HUES64 (cell line): ENCODE data around the gene KCNT2.
A peak's percentile ranks its signal among the peaks of the same experiment; 100 is the strongest.

Experiments
- H3K27ac ChIP-seq: 2 replicates; pipeline ENCODE4 v1.7.0; 2013; ENCODE audit warnings: low read depth, low read length, inconsistent platforms
- H3K27me3 ChIP-seq: 2 replicates; pipeline ENCODE4 v1.6.1; 2013; ENCODE audit warnings: mild to moderate bottlenecking, low read length; ENCODE audit not compliant: insufficient read depth
- H3K36me3 ChIP-seq: 2 replicates; pipeline ENCODE4 v1.6.1; 2013; ENCODE audit warnings: mild to moderate bottlenecking, low read length; ENCODE audit not compliant: insufficient read depth
- H3K4me1 ChIP-seq: 2 replicates; pipeline ENCODE4 v1.6.1; 2013; ENCODE audit warnings: mild to moderate bottlenecking, low read length, moderate library complexity; ENCODE audit not compliant: insufficient read depth
- H3K4me3 ChIP-seq: 2 replicates; pipeline ENCODE4 v1.5.1; 2013; ENCODE audit warnings: mild to moderate bottlenecking, low read length, moderate library complexity
- H3K9ac ChIP-seq: 2 replicates; pipeline ENCODE4 v1.6.1; 2013; ENCODE audit warnings: mild to moderate bottlenecking, low read depth, low read length
- H3K9me3 ChIP-seq: 2 replicates; pipeline ENCODE4 v1.6.1; 2013; ENCODE audit warnings: low read depth, low read length; ENCODE audit not compliant: insufficient read depth
- WGBS: fragments of 150-250, 120-280 bp; methylation state at CpG from one replicate; pipeline ENCODE4 v1.1.7; 2013; ENCODE audit warnings: missing lambda C conversion rate; 5-methylcytosine and 5-hydroxymethylcytosine counted together

The KCNT2 gene

DNA sequence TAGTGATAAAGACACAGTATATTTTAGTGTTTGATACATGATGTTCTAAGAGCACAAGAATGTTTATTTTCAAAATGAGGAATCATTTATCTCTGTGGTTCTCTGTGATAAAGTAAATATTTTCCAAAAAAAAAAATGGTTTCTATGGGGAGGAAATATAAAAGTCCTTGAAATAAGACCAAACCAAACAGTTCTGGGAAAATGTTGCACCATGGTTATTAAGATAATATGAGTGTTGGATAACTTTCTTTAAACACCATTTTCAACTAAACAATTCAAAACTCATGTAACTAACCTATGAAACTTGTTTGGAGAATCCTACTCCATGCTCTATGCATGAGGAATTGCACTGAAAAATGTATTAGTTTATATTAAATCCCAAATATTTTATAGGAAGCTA lies 184.6 kb downstream of the KCNT2 start:
- H3K9ac ChIP-seq, result no peak overlapping the region
- H3K9me3 ChIP-seq, result no peaks in the 10 kb centered on the region
- H3K4me1 ChIP-seq, result 0 out of 2 replicates have a peak, but pooled peaks cover 5% of the 10 kb centered on the region
- no peaks in the 10 kb centered on the region for H3K27me3 ChIP-seq
- H3K36me3 ChIP-seq, result peaks cover 26% of the 10 kb centered on the region
- no peak overlapping the region for H3K27ac ChIP-seq
- no peak overlapping the region for H3K4me3 ChIP-seq

DNA sequence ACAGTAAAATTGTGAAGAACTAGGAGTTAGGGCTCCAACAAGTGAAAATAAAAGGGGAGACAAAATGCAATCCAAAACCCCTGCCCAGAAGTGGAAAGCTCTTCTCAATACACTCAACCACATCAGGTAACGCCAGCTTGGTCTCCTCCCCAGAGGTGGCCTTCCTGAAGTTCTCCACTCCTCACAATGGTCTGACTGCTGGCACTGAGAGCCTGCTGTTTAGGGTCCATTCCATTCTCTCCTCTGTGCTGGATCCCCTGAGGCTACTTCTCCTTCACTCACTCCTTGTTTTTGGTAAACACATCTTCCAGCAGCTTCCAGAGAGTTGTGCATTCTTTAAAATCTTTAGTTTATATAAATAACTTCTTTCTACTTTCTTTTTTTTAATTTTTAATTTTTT lies 189.5 kb downstream of the KCNT2 start:
- Histone ChIP-seq H3K27me3 (no peaks in the 10 kb centered on the region), H3K36me3 (peaks cover 4% of the 10 kb centered on the region), H3K27ac (no peak overlapping the region), H3K4me3 (no peak overlapping the region), H3K9ac (no peak overlapping the region), H3K4me1 (0 out of 2 replicates have a peak, but pooled peaks cover 5% of the 10 kb centered on the region), H3K9me3 (no peaks in the 10 kb centered on the region)
- WGBS, result 93% methylated on average over 1 of the region's 1 CpG

DNA sequence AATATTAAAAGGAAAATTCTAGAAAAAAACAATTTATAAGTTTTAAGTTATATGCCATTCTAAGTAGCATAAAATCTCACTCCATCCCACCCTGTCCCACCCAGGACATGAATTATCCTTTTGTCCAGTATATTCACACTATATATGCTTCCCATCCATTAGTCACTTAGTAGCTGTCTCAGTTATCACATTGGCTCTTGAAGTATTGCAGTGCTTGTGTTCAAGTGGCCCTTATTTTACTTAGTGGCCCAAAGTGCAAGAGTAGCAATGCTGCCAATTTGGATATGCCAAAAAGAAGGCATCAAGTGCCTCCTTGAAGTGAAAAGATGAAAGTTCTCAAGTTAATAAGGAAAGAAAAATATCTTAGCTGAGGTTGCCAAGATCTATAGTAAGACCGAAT lies 192.3 kb downstream of the KCNT2 start:
- H3K9ac ChIP-seq, result no peak overlapping the region
- no peak overlapping the region for H3K27ac ChIP-seq
- H3K36me3 ChIP-seq, result no peaks in the 10 kb centered on the region; the same call in 1 of the 2 replicates
- H3K4me3 ChIP-seq, result no peak overlapping the region
- WGBS, result 90% methylated on average over 1 of the region's 1 CpG
- H3K4me1 ChIP-seq, result no peaks in the 10 kb centered on the region
- no peaks in the 10 kb centered on the region for H3K9me3 ChIP-seq
- H3K27me3 ChIP-seq, result no peaks in the 10 kb centered on the region

DNA sequence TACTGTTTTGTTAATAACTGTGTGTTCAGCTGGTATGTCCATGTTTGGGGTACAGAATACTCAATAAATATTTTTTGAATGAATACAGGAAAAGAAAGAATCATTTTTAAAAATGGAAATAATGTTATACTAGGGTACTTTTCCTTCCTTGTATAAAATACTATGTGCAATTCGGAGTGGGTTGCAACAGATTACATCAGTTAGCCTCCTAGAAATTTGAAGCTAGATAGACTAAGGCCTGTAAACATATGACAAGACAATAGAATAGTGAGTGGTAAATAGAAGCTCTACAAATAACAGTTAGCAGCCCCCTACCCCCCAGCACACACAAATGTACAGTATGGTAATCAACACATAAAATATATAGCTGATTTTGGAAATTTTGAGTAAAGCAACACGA lies 195.9 kb downstream of the KCNT2 start:
- Histone ChIP-seq H3K36me3 (no peaks in the 10 kb centered on the region), H3K9ac (no peak overlapping the region), H3K4me1 (peaks cover 6% of the 10 kb centered on the region; the same call in 1 of the 2 replicates), H3K4me3 (no peak overlapping the region), H3K27me3 (no peaks in the 10 kb centered on the region), H3K27ac (no peak overlapping the region), H3K9me3 (no peaks in the 10 kb centered on the region)
- 100% methylated on average over 1 of the region's 2 CpGs for WGBS

DNA sequence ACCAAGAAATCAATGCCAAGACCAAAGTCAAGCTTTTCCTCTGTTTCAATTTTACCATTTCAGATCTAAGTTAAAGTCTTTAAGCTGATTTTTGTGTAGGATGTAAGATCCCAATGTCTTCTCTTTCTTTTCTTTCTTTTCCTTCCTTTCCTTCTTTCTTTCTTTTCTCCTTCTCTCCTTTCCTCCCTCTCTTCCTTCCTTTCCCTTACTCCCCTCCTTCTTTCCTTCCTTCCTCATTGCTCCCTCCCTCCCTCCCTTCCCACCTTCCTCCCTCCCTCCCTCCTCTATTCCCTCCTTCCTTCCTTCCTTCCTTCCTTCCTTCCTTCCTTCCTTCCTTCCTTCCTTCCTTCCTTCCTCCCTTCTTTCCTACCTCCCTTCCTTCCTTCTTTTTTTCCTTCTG lies 197.5 kb downstream of the KCNT2 start:
- no peaks in the 10 kb centered on the region for H3K9me3 ChIP-seq
- H3K4me3 ChIP-seq, result no peak overlapping the region
- no peak overlapping the region for H3K27ac ChIP-seq
- H3K27me3 ChIP-seq, result no peaks in the 10 kb centered on the region
- H3K4me1 ChIP-seq, result peaks cover 6% of the 10 kb centered on the region; the same call in 1 of the 2 replicates
- no peak overlapping the region for H3K9ac ChIP-seq
- H3K36me3 ChIP-seq, result no peaks in the 10 kb centered on the region

DNA sequence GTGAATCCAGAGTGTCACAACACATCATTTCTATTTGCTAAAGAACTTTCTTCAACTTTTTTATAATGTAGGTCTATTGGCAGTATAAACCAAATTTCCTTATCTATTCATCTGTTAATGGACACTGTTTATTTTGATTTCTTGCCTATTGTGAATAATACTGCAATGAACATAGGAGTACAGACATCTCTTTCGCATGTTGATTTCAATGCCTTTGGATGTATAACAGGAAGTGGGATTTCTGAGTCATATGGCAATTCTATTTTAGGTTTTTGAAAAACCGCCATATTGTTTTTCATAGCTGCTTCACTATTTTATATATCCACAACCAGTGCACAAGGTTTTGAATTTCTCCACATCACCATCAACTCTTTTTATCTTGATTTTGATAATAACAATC lies 198.7 kb downstream of the KCNT2 start:
- peaks cover 6% of the 10 kb centered on the region; the same call in 1 of the 2 replicates for H3K4me1 ChIP-seq

DNA sequence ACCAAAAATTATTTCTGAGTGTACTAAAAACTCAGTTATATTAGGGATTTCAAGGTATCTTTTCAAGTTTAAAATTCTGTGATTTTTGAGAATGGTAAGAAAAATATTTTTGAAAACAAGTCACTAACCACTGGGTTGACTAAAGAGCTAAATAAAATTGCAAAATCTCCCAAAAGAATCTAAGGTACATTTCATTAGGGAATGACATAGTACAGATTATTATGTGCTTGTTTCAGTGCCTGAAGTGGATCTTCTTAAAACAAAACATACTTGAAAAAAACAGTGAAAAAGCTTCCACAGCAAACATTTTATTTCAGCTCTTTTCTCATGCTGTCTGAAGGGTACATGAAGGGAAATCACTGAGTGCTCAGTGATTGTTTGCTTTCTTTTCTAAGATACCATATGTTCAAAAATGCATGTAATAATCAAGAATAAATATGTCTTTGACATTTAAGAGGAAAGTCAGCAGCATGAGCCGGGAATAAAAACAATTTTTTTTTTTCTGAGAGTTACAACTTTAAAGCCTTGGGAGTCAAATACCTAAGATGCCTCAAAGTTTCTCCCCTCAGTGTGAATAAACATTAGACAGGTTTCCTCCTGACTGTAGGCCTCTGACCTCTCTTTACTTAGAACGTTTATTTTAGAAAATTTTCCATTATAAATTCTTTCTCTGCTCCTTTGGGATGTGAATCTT lies 200.7 kb downstream of the KCNT2 start:
- no peaks in the 10 kb centered on the region for H3K36me3 ChIP-seq
- no peak overlapping the region for H3K4me3 ChIP-seq
- 0 out of 2 replicates have a peak overlapping the region, but pooled peaks have one; percentile 36 for H3K27ac ChIP-seq
- H3K4me1 ChIP-seq, result peaks cover 6% of the 10 kb centered on the region; the same call in 1 of the 2 replicates
- WGBS, result 60% methylated on average over 2 of the region's 2 CpGs
- H3K27me3 ChIP-seq, result no peaks in the 10 kb centered on the region
- H3K9ac ChIP-seq, result no peak overlapping the region
- no peaks in the 10 kb centered on the region for H3K9me3 ChIP-seq

More for the DNA sequence above, 198.7 kb downstream of the KCNT2 start:
- Histone ChIP-seq H3K4me3 (no peak overlapping the region), H3K9me3 (no peaks in the 10 kb centered on the region), H3K27me3 (no peaks in the 10 kb centered on the region), H3K36me3 (no peaks in the 10 kb centered on the region), H3K9ac (no peak overlapping the region), H3K27ac (no peak overlapping the region)
- 95% methylated on average over 2 of the region's 2 CpGs for WGBS

DNA sequence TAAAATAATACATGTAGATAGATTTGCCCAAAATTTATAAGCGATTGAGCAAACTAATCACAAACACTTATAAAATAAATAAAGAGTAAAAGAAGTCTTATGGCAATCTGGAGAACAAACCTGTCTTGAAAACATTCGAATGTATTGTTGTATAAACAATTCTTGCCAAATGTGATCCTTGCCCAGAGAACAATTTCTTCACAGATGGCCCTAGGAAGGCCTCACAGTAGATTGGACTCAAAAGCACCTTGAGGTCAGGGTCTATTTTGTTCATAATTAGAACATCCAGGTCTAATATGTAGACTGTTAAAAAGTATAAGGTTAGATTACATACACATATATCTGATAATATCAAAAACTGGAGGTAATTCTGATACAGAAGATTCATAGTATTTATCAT lies 202.4 kb downstream of the KCNT2 start:
- Histone ChIP-seq H3K9me3 (no peaks in the 10 kb centered on the region), H3K4me3 (no peak overlapping the region), H3K36me3 (no peaks in the 10 kb centered on the region), H3K4me1 (peaks cover 15% of the 10 kb centered on the region; the same call in 1 of the 2 replicates), H3K27ac (no peak overlapping the region), H3K27me3 (no peaks in the 10 kb centered on the region), H3K9ac (no peak overlapping the region)
- WGBS, result 96% methylated on average over 1 of the region's 2 CpGs

DNA sequence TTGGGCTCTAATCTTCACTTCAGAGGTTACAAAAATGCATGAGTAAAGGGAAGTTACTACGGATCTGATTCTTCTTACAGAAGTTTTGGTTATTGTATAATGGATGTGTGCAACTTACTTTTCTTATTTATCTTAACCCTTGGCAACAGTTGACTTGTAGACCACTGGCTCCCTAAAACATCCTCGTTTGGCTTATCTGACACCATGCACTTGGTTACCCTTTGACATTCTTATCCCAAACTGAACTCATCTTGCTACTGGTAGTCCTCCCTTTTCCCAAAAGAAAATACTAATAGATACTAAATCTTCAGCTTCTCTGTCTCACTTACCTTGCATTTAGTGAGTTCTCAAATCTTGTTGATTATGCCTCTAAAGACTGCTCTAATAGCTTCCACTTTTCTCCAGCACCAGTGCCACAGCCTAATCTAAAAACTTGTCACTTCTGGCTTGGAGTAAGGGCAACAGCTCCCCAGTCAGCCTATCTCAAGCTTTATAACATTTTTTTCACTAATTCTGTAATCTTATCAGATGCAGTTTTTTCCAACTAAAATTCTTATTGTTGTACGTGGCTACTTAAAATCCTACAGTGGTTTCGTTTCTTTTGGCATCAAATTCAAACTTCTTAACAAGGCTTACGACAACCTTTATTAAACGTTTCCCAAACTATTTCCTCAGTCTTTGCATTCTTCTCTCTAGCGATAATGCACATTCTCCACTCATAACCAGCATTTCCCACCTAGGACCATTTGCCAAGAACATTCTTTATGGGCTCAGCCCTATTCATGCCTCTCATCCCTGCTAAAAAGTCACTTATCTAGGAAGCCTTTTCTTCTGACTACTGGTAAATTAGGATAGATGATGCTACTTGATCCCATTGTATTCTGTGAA lies 204.2 kb downstream of the KCNT2 start:
- H3K9ac ChIP-seq, result no peak overlapping the region
- H3K27ac ChIP-seq, result no peak overlapping the region
- peaks cover 15% of the 10 kb centered on the region; the same call in 1 of the 2 replicates for H3K4me1 ChIP-seq
- 92% methylated on average over 7 of the region's 7 CpGs for WGBS
- no peaks in the 10 kb centered on the region for H3K9me3 ChIP-seq
- H3K27me3 ChIP-seq, result no peaks in the 10 kb centered on the region
- H3K36me3 ChIP-seq, result no peaks in the 10 kb centered on the region
- H3K4me3 ChIP-seq, result no peak overlapping the region

DNA sequence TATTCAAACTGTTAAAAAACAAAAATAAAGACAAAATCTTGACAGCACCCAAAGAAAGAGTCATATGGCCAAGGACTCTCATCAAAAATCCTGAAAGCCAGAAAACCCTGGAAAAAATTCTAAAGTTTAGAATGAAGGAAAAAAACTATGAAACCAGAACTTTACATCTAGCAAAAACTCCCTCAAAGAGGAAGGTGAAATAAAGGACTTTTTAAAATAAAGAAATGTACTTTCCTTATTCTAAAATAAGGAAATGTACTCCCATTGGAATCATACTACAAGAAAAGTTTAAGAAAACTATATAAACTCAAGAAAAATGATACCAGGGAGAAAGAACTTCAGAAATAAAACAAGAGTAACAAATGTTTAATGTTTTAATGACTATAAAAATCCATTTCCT lies 206.3 kb downstream of the KCNT2 start:
- Histone ChIP-seq H3K9me3 (no peaks in the 10 kb centered on the region), H3K9ac (no peak overlapping the region), H3K4me1 (peaks cover 9% of the 10 kb centered on the region; the same call in 1 of the 2 replicates), H3K4me3 (no peak overlapping the region), H3K36me3 (peaks cover 10% of the 10 kb centered on the region; the same call in 1 of the 2 replicates), H3K27me3 (no peaks in the 10 kb centered on the region), H3K27ac (no peak overlapping the region)

DNA sequence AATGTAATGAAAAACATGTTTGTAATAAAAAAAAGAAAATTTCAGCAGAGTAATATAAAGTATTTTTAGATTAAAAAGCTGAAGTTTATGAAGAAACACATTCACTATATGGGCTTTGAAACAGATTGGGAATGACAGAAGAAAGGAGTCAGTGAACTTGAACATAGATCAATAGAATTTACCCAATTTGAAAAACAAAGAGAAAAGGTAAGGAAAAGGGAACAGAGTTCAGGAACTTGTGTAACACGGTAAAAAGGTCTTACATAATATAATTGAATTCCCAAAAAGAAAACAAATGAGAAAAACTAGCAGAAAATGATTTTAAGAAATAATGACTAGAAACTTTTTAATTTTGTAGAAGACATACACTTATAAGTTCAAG lies 206.8 kb downstream of the KCNT2 start:
- H3K27me3 ChIP-seq, result no peaks in the 10 kb centered on the region
- no peak overlapping the region for H3K27ac ChIP-seq
- no peak overlapping the region for H3K9ac ChIP-seq
- H3K9me3 ChIP-seq, result no peaks in the 10 kb centered on the region
- peaks cover 11% of the 10 kb centered on the region; the same call in 1 of the 2 replicates for H3K36me3 ChIP-seq
- H3K4me1 ChIP-seq, result peaks cover 9% of the 10 kb centered on the region; the same call in 1 of the 2 replicates
- H3K4me3 ChIP-seq, result no peak overlapping the region
- WGBS, result no CpG with 5 or more reads among the region's 1 CpG
